ENCODE results near the gene PLXDC2.
"Not testable (repeated sequence)": the region's sequence is repeated elsewhere in the genome, so short reads cannot be mapped to it uniquely, and the experiment has no call there.

Gene PLXDC2

DNA sequence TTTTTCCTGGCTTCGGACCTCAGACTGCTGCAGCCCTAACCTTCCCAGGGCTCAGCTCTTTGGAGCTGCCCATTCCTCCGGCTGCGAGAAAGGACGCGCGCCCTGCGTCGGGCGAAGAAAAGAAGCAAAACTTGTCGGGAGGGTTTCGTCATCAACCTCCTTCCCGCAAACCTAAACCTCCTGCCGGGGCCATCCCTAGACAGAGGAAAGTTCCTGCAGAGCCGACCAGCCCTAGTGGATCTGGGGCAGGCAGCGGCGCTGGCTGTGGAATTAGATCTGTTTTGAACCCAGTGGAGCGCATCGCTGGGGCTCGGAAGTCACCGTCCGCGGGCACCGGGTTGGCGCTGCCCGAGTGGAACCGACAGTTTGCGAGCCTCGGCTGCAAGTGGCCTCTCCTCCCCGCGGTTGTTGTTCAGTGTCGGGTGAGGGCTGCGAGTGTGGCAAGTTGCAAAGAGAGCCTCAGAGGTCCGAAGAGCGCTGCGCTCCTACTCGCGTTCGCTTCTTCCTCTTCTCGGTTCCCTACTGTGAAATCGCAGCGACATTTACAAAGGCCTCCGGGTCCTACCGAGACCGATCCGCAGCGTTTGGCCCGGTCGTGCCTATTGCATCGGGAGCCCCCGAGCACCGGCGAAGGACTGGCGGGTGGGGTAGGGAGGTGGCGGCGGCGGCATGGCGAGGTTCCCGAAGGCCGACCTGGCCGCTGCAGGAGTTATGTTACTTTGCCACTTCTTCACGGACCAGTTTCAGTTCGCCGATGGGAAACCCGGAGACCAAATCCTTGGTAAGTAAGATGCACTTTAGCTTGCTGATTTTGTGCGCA lies at the start of gene PLXDC2:
Gene PLXDC2, plus strand, starts transcription at position 22 of the 820 bp plus-strand sequence.
- no peak for DNase-seq (ENCODE audit: low read depth)

GRCh38 chr10:19767876-19768275 lies 48.4 kb upstream of the PLXDC2 start:
- no peak for DNase-seq (ENCODE audit: low read depth)

DNA sequence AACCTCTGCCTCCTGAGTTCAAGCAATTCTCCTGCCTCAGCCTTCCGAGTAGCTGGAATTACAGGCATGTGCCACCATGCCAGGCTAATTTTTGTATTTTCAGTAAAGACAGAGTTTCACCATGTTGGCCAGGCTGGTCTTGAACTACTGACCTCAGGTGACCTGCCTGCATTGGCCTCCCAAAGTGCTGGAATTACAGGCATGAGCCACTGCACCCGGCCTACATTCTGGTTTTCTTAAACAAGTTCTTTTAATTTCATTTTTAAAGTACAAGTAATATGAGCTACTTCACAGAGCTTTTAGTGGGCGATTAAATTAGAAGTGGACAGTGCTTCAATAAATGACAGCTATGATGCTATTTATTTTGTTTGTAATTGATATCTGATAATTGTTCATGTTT lies 46.4 kb upstream of the PLXDC2 start:
- DNase-seq (ENCODE audit: low read depth) = not testable (repeated sequence)

DNA sequence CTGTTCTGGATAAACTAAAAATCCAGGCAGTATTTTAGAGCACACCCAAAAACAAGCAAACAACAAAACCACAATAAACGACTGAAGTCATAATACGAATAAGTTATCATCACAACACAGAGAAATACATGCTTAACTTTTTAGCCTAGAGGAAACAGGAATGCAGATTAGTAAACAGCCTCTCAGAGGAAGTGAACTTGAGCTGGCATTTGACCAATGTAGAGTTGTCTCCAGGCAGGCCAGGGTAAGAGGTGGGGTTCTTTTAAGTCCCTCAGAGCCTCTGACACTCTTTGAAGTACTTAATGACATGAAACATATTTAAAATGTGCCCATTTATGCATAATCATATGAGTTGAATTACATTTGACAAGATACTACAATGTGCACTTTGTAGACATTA lies 43.3 kb upstream of the PLXDC2 start:
- DNase-seq (ENCODE audit: low read depth) = no peak

DNA sequence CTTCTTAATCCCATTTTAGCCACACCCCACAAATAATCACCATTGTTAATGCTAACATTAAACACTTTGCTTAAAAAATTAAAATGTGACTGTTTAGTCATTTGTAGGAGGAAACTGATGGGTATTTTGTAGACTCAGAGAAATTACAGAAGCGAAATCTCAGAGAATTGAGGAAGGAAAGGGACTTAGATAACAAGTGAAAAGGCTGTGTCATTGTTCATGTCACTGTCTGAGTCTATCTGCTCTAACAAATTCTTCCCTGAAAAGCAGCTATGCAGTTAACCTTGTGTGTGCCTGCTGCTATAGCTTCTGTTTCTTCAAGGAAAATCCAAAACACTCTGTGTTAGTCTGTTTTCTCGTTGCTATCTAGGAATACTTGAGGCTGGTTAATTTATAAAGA lies 40.9 kb upstream of the PLXDC2 start:
- no peak for DNase-seq (ENCODE audit: low read depth)

GRCh38 chr10:19777806-19778205 lies 38.4 kb upstream of the PLXDC2 start:
- no peak for DNase-seq (ENCODE audit: low read depth)

- no peak for DNase-seq (ENCODE audit: low read depth)
Observed at GRCh38 chr10:19778996-19779395, 37.2 kb upstream of the PLXDC2 start.

- no peak for DNase-seq (ENCODE audit: low read depth)
Observed at GRCh38 chr10:19782430-19783089, 33.7 kb upstream of the PLXDC2 start.

DNA sequence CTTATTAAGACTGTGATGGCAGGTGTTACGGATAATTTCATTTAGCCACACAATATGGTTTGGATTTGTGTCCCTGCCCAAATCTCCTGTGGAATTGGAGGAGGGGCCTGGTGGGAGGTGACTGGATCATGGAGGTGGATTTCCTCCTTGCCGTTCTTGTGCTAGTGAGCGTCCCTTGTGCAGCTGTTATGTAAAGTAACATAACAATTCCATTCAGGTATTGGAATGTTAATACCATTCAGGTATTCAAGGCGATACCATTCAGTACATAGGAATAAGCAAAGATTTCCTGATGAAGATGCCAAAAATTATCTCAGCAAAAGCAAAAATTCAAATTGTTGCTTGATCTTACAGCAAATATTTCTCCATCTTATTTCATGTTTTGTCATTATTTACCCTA lies 32.5 kb upstream of the PLXDC2 start:
- DNase-seq (ENCODE audit: low read depth) = no peak

DNA sequence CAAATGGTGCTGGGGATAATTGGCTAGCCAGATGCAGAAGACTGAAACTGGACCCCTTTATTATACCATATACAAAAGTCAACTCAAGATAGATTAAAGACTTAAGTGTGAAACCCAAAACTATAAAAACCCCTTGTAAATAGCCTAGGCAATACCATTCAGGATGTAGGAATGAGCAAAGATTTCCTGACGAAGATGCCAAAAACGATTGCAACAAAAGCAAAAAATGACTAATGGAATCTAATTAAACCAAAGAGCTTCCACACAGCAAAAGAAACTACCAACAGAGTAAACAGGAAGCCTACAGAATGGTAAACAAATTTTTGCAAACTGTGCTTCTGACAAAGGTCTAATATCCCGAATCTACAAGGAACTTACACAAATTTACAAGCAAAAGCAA lies 30.9 kb upstream of the PLXDC2 start:
- no peak for DNase-seq (ENCODE audit: low read depth)

DNA sequence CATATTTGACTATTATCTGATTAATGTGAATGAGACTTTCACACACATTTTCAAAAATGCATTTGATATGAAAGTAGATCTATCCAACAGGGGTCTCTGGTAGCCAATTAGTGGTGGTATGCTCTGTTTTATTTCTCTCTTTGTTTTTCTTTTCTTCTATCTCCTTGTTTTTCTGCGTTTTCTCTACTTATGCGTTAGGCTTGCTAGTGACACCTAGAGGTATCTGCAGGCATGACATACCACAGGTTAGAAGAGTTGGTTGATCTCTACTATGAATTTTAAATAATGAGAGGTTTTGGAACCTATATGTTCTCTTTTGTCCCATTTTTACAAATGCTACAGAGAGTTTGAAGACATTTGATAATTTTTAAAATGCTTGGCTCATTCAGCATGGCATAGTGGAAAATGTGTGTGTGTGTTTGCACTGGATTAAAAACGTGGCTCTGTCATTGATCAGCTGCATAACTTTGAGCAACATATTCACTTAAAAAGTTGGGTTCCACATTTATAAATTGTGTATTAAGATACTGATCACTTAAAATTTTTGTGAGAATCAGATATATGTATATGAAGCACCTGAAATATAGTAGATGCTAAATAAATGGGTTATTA lies 28.1 kb upstream of the PLXDC2 start:
- no peak for DNase-seq (ENCODE audit: low read depth)

GRCh38 chr10:19788902-19789301 lies 27.3 kb upstream of the PLXDC2 start:
- DNase-seq (ENCODE audit: low read depth) = no peak

- DNase-seq (ENCODE audit: low read depth) = no peak
Observed at GRCh38 chr10:19789607-19790006, 26.6 kb upstream of the PLXDC2 start.

DNA sequence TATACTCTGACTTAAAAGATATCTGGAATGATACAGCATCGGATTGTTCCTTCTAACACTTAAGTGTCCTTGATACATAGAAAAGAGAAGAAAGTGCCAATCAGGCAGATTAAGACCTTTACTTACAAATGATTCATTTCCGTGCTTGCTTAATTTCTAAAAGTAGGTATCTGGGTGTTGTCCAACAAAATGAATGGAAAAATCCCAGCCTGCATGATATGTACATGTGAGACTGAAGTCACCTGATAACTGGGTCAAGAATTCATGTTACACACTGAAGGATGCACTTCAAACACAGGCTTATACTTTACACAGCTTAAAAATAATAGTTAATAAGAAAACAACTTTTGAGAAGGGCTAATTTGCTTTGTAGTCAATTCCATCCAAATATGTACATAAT lies 25.2 kb upstream of the PLXDC2 start:
- DNase-seq (ENCODE audit: low read depth) = no peak

- no peak for DNase-seq (ENCODE audit: low read depth)
Observed at GRCh38 chr10:19795684-19796083, 20.5 kb upstream of the PLXDC2 start.

DNA sequence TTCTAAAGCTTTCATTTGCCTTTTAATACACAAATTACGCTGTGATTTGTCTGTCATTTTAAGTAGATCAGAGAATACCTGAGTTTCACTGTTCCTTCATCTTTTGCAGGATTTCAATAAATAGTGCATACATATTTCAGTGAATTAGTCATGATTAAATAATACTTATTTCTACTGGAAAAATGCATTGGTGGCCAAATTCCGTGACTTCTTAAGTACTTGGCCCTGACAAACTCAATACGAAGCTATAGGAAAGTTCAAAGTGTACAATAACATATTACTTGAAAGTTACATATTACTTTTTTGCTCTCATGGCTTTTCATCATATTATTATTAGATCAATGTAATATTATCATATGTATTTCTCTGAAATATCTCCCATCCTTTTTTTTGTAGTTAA lies 16.1 kb upstream of the PLXDC2 start:
- DNase-seq (ENCODE audit: low read depth) = no peak

DNA sequence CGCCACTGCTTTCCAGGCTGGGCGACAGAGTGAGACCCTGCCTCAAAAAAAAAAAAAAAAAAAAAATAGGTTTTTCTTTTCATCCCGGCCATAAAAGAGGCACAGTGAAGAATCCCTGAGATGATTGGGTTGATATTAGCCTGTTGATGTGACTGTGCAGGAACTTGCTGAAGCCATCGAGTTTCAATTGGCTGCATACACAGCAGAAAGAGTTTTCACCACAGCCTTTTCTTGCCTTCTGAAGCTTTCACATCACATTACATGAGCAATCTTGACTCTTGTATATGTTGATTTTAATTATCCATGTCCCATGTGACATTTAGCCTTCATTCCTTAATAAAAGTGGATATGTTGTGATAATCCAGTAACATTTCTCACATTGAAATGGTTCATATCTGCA lies 14.9 kb upstream of the PLXDC2 start:
- DNase-seq (ENCODE audit: low read depth) = no peak

DNA sequence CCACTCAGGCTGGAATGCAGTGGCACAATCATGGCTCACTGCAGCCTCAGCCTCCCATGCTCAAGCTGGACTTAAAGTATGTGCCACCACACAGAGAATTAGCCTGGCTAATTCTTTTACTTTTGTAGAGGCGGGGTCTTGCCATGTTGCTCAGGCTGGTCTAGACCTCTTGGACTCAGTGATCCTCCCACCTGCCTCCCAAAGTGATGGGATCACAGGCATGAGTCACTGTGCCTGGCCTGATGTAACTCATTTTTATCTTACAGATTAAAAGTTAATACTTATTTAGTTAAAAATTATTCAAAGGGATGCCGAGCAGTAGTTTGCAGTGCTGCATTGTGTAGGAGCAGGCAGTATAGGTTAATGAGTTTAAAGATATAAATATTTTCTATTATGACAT lies 12.6 kb upstream of the PLXDC2 start:
- no peak for DNase-seq (ENCODE audit: low read depth)

- no peak for DNase-seq (ENCODE audit: low read depth)
Observed at GRCh38 chr10:19809481-19809880, 6.8 kb upstream of the PLXDC2 start.

GRCh38 chr10:19811540-19811939 lies 4.7 kb upstream of the PLXDC2 start:
- no peak for DNase-seq (ENCODE audit: low read depth)

DNA sequence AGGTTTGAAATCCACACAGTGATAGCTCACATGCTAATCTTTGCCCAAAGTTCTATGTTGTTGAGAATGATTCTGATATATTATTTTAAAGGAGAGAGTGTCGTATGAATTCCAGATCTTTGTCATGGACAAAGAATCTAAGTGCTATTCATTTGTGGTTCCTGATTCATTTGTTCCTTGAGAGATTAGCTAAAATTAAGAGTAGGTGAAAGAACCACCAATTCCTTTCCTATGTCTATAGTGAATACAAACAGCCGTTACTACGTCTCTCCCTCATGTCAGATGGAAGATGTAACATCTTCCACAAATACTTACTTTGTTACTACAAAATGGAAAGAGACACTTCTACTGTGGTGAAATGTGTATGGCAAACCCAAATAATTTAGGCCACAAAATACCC lies 3.3 kb upstream of the PLXDC2 start:
- DNase-seq (ENCODE audit: low read depth) = no peak

- DNase-seq (ENCODE audit: low read depth) = no peak
Observed at GRCh38 chr10:19815036-19815730, 1.0 kb upstream of the PLXDC2 start.
